ENCODE measurements around the gene SGK1. TPM values are rescaled to one million over a fixed set of nuclear protein-coding genes. Genes with fewer than 3 reads are reported as not detected.

The SGK1 gene
- total RNA-seq, 1 experiment from 2014 or later = 7.8 TPM

GRCh38 chr6:134211297-134211696 lies 106.6 kb downstream of the SGK1 start:
- H2BK12ac ChIP-seq (ENCODE audit: insufficient read length, low read depth, low read length) = no peak overlapping the region
- H3K4me1 Mint-ChIP-seq = no peaks in the 10 kb centered on the region
- WGBS (ENCODE audit: extremely low coverage, insufficient read length, low lambda C conversion rate) = no CpG with 5 or more reads among the region's 3 CpGs
- H3T11ph ChIP-seq (ENCODE audit: low read length) = no peak overlapping the region
- H3K4me2 ChIP-seq (ENCODE audit: insufficient read depth, insufficient read length, low read length) = no peak overlapping the region
- no peaks in the 10 kb centered on the region for H3K4me1 ChIP-seq (ENCODE audit: insufficient read depth, low read length)
- DNase-seq = no peak
- H2BK120ac ChIP-seq (ENCODE audit: low read depth, low read length, poor library complexity, severe bottlenecking) = no peak overlapping the region
- no peak overlapping the region for H3K4me3 Mint-ChIP-seq
- no peaks in the 10 kb centered on the region for H3K27me3 Mint-ChIP-seq (ENCODE audit: low read depth)
- H4K5ac ChIP-seq (ENCODE audit: insufficient read length, low read depth, low read length) = no peak overlapping the region
- H4K8ac ChIP-seq (replicated peaks; ENCODE audit: insufficient read length, low read depth, low read length) = no peak overlapping the region
- H3K23me2 ChIP-seq (ENCODE audit: insufficient read length, low read depth, low read length, poor library complexity, severe bottlenecking) = no peaks in the 10 kb centered on the region
- no peak overlapping the region for H2AFZ ChIP-seq (ENCODE audit: low read length)
- H3K9me3 Mint-ChIP-seq = no peaks in the 10 kb centered on the region
- no peak overlapping the region for H3K9ac ChIP-seq (ENCODE audit: extremely low read depth, insufficient read length, low read length)
- H3K36me3 Mint-ChIP-seq (ENCODE audit: insufficient read depth in 1 of 3, low read depth in 3 of 3) = no peaks in the 10 kb centered on the region
- H3K27me3 ChIP-seq (ENCODE audit: insufficient read depth, low read length) = no peaks in the 10 kb centered on the region
- no peak overlapping the region for H3K23ac ChIP-seq (ENCODE audit: insufficient read length, low read depth, low read length)
- H3K27ac Mint-ChIP-seq = no peak overlapping the region
- H4K91ac ChIP-seq (ENCODE audit: insufficient read length, low read depth, low read length) = no peak overlapping the region
- no peak overlapping the region for H3K56ac ChIP-seq (ENCODE audit: insufficient read length, low read depth, low read length)
- no peak overlapping the region for H2BK15ac ChIP-seq (ENCODE audit: low read depth, low read length)
- no peaks in the 10 kb centered on the region for H3K79me1 ChIP-seq (ENCODE audit: insufficient read depth, low read depth, low read length, poor library complexity, severe bottlenecking)
- no peaks in the 10 kb centered on the region for H3K79me2 ChIP-seq (ENCODE audit: insufficient read depth, low read length)
- H3K27ac ChIP-seq (ENCODE audit: insufficient read length, low read depth, low read length) = no peak overlapping the region
- H3K14ac ChIP-seq (ENCODE audit: insufficient read depth, low read length) = no peak overlapping the region
- H2BK20ac ChIP-seq (ENCODE audit: low read depth, low read length, poor library complexity, severe bottlenecking) = no peak overlapping the region
- H2BK5ac ChIP-seq (ENCODE audit: insufficient read length, low read length) = no peak overlapping the region
- no peaks in the 10 kb centered on the region for H3K9me3 ChIP-seq (ENCODE audit: control insufficient read depth, low read depth, low read length)
- no peaks in the 10 kb centered on the region for H4K20me1 ChIP-seq (ENCODE audit: control insufficient read depth, insufficient read depth, insufficient read length)
- no peak overlapping the region for H3K4ac ChIP-seq (ENCODE audit: low read depth, low read length)
- no peak overlapping the region for H3K18ac ChIP-seq (ENCODE audit: insufficient read length, low read depth, low read length)
- H2AK5ac ChIP-seq (ENCODE audit: insufficient read length, low read length) = no peak overlapping the region
- TF ChIP-seq CTCF (conservative IDR thresholded peaks at IDR 0.05) = no peak
